ENCODE measurements around the gene CDKAL1.
"Not testable (repeated sequence)": the region's sequence is repeated elsewhere in the genome, so short reads cannot be mapped to it uniquely, and the experiment has no call there.

The CDKAL1 gene

DNA sequence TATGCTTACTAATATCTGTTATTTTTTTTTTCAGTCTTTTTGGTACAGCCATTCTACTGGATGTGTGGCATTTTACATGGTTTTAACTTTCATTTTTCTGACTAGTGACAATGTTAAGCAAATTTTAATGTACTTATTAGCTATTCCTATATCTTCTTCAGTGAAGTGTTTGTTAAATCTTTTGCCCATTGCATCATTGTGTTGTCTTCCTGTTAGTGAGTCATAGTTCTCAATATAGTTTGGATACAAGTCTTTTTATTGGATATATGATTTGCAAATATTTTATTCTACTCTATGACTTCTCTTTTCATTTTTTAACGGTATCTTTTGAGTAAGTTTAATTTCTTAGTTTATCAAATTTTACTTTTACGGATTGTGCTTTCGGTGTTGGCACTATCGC lies 519.4 kb downstream of the CDKAL1 start:
- Histone ChIP-seq H3K9ac (ENCODE audit: insufficient read length, low read depth) (no peak overlapping the region), H3K4me1 (ENCODE audit: insufficient read depth, insufficient read length) (no peaks in the 10 kb centered on the region), H3K27me3 (ENCODE audit: insufficient read depth, insufficient read length) (no peaks in the 10 kb centered on the region), H3K9me3 (ENCODE audit: insufficient read depth, low read length) (no peaks in the 10 kb centered on the region), H3K36me3 (ENCODE audit: insufficient read depth, insufficient read length, low read length) (no peaks in the 10 kb centered on the region), H3K4me3 (ENCODE audit: insufficient read length, low read depth) (no peak overlapping the region)
- TF ChIP-seq YY1 (IDR thresholded peaks at IDR 0.05; ENCODE audit: insufficient read depth, insufficient read length): no peak
- TF ChIP-seq ZNF274 (IDR thresholded peaks at IDR 0.05; ENCODE audit: low read depth, low read length): no peak
- no peak for TF ChIP-seq SUZ12 (IDR thresholded peaks at IDR 0.05; ENCODE audit: extremely low read depth, insufficient read depth, insufficient read length)
- DNase-seq (ENCODE audit: low read depth, low spot score): no peak

DNA sequence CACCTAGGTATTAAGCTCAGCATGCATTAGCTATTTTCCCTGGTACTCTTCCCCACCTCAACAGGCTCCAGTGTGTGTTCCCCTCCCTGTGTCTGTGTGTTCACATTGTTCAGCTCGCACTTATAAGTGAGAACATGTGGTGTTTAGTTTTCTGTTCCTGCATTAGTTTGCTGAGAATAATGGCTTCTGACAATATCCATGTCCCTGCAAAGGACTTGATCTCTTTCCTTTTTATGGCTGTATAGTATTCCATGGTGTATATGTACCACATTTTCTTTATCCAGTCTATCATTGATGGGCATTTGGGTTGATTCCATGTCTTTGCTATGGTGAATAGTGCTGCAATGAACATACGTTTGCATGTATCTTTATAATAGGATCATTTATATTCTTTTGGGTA lies 521.2 kb downstream of the CDKAL1 start:
- H3K27me3 ChIP-seq (ENCODE audit: insufficient read depth, insufficient read length); H3K9ac ChIP-seq (ENCODE audit: insufficient read length, low read depth): not testable (repeated sequence)

DNA sequence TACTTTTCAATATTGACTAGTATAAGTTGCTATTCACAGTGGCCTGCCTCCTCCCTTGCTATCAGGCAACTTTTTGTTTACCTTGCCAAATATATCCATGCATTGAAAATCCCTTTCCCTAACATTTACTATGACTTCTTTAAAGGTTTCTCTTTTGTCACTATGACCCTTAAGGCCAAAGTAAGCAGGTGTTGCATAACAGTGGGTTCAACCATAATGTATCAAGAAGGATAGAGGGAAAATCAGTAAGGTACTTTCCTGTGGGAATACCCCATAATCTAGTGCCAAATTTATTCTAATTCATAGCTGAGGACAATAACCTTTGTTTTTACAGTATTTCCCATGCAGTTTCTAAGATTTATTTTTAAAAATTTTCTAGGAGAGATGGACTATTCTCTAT lies 527.6 kb downstream of the CDKAL1 start:
- H3K36me3 ChIP-seq (ENCODE audit: insufficient read depth, insufficient read length, low read length): no peaks in the 10 kb centered on the region
- no peaks in the 10 kb centered on the region; the same call in 1 of the 2 replicates for H3K9me3 ChIP-seq (ENCODE audit: insufficient read depth, low read length)
- no peaks in the 10 kb centered on the region for H3K27me3 ChIP-seq (ENCODE audit: insufficient read depth, insufficient read length)
- DNase-seq (ENCODE audit: low read depth, low spot score): no peak
- H3K4me3 ChIP-seq (ENCODE audit: insufficient read length, low read depth): no peak overlapping the region
- H3K4me1 ChIP-seq (ENCODE audit: insufficient read depth, insufficient read length): no peaks in the 10 kb centered on the region
- H3K9ac ChIP-seq (ENCODE audit: insufficient read length, low read depth): no peak overlapping the region
- TF ChIP-seq ZNF274 (IDR thresholded peaks at IDR 0.05; ENCODE audit: low read depth, low read length): no peak
- no peak for TF ChIP-seq SUZ12 (IDR thresholded peaks at IDR 0.05; ENCODE audit: extremely low read depth, insufficient read depth, insufficient read length)
- no peak for TF ChIP-seq YY1 (IDR thresholded peaks at IDR 0.05; ENCODE audit: insufficient read depth, insufficient read length)

More for the DNA sequence above, 521.2 kb downstream of the CDKAL1 start:
- not testable (repeated sequence) for H3K4me1 ChIP-seq (ENCODE audit: insufficient read depth, insufficient read length); H3K9me3 ChIP-seq (ENCODE audit: insufficient read depth, low read length); H3K36me3 ChIP-seq (ENCODE audit: insufficient read depth, insufficient read length, low read length); H3K4me3 ChIP-seq (ENCODE audit: insufficient read length, low read depth); DNase-seq (ENCODE audit: low read depth, low spot score)

DNA sequence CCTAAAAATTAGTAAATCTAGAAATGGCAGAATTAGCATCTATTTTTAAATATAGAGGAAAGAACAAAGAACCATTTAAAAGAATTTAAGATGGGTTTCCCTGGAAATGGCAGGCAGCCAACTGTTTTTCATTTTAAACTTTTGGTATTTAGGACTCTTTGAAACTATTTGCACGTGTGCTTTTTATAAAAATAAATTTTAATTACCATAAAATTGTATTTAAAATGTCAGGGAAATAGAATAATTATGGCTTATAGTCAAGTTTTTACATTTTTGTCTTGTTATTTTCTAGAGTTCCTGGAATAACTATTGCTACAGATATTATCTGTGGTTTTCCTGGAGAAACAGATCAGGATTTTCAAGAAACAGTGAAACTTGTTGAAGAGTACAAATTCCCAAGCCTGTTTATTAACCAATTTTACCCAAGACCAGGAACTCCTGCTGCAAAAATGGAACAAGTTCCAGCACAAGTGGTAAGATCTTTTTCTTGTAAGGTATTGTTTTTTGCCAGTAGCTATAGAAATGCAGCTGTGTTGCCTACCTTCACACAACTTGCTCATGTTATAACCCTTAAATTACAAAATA lies 530.6 kb downstream of the CDKAL1 start:
- Histone ChIP-seq H3K36me3 (ENCODE audit: insufficient read depth, insufficient read length, low read length) (no peaks in the 10 kb centered on the region), H3K4me1 (ENCODE audit: insufficient read depth, insufficient read length) (no peaks in the 10 kb centered on the region), H3K4me3 (ENCODE audit: insufficient read length, low read depth) (no peak overlapping the region), H3K27me3 (ENCODE audit: insufficient read depth, insufficient read length) (no peaks in the 10 kb centered on the region), H3K9ac (ENCODE audit: insufficient read length, low read depth) (no peak overlapping the region), H3K9me3 (ENCODE audit: insufficient read depth, low read length) (no peaks in the 10 kb centered on the region)
- DNase-seq (ENCODE audit: low read depth, low spot score): no peak
- no peak for TF ChIP-seq ZNF274 (IDR thresholded peaks at IDR 0.05; ENCODE audit: low read depth, low read length)

DNA sequence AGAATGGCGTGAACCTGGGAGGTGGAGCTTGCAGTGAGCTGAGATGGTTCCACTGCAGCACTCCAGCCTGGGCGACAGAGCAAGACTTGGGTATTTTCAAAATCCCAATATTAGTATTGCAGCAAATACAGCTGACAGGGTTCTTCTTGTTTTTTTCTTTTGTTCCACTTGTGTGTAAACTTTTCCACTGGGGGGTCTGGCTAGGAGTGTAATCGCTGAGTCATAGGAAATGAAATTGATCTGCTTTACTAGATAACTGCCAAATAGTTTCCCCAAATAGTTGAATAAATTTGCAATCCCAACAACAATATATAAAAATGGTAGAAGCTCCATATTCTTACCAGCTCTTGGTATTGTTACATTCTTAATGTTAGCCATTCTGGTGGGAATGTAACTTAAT lies 533.3 kb downstream of the CDKAL1 start:
- TF ChIP-seq SUZ12 (IDR thresholded peaks at IDR 0.05; ENCODE audit: extremely low read depth, insufficient read depth, insufficient read length) (no peak), YY1 (IDR thresholded peaks at IDR 0.05; ENCODE audit: insufficient read depth, insufficient read length) (no peak), ZNF274 (IDR thresholded peaks at IDR 0.05; ENCODE audit: low read depth, low read length) (no peak)
- Histone ChIP-seq H3K9ac (ENCODE audit: insufficient read length, low read depth) (no peak overlapping the region), H3K9me3 (ENCODE audit: insufficient read depth, low read length) (no peaks in the 10 kb centered on the region), H3K36me3 (ENCODE audit: insufficient read depth, insufficient read length, low read length) (no peaks in the 10 kb centered on the region), H3K4me1 (ENCODE audit: insufficient read depth, insufficient read length) (no peaks in the 10 kb centered on the region), H3K4me3 (ENCODE audit: insufficient read length, low read depth) (no peak overlapping the region), H3K27me3 (ENCODE audit: insufficient read depth, insufficient read length) (no peaks in the 10 kb centered on the region)
- no peak for DNase-seq (ENCODE audit: low read depth, low spot score)

DNA sequence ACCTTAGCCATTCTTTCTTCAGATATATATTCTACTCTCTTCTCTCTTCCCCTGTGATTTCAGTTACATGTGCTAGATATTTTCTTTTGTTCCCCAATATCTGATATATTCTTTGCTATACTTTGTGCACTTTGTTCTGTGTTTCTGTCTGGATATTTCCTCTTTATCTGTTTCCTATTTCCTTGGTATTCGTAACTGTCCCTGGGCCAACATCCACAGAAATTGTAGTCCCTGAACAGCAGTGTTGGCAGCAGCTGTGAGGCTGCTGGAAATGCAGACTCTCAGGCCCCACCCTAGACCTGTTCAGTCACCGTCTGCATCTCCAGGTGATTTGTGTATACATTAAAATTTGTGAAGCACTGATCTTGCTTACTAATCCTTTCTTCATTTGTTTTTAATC lies 536.4 kb downstream of the CDKAL1 start:
- Histone ChIP-seq H3K27me3 (ENCODE audit: insufficient read depth, insufficient read length) (no peaks in the 10 kb centered on the region), H3K9ac (ENCODE audit: insufficient read length, low read depth) (no peak overlapping the region), H3K36me3 (ENCODE audit: insufficient read depth, insufficient read length, low read length) (no peaks in the 10 kb centered on the region), H3K9me3 (ENCODE audit: insufficient read depth, low read length) (peaks cover 12% of the 10 kb centered on the region), H3K4me3 (ENCODE audit: insufficient read length, low read depth) (no peak overlapping the region), H3K4me1 (ENCODE audit: insufficient read depth, insufficient read length) (no peaks in the 10 kb centered on the region)
- TF ChIP-seq ZNF274 (IDR thresholded peaks at IDR 0.05; ENCODE audit: low read depth, low read length) (no peak), SUZ12 (IDR thresholded peaks at IDR 0.05; ENCODE audit: extremely low read depth, insufficient read depth, insufficient read length) (no peak), YY1 (IDR thresholded peaks at IDR 0.05; ENCODE audit: insufficient read depth, insufficient read length) (no peak)
- no peak for DNase-seq (ENCODE audit: low read depth, low spot score)

DNA sequence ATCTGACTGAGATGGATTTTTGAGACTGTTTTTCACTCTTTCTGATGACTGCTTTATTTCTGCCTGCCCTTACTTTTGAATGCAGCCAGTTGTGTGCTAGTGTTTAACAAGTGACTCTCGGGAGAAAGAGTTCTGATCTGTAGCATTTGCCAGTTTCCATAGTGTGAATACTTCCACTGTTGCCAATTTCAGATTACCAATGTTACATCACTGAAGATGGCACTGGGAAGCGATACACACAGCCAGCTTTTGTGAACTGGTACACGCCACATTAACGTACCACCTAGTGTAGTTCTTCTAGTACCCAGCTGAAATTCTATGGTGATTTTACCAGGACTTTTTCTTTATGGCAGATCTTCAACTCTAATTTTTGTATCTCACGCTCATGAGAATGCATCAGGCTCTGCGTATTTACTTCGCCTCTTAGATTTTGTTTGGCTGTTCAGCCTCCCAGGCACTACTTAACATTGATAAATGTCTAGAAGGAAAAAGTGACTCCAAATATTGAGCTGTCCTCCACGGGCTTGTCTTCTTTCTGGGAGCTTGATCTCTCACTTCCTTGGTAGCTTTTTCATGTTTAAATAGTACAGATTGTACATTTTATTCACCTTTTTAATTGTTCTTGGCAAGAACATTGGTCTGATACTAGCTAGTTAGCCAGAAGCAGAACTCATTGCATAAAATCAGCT lies 537.7 kb downstream of the CDKAL1 start:
- Histone ChIP-seq H3K4me3 (ENCODE audit: insufficient read length, low read depth) (no peak overlapping the region), H3K9ac (ENCODE audit: insufficient read length, low read depth) (no peak overlapping the region), H3K9me3 (ENCODE audit: insufficient read depth, low read length) (peaks cover 12% of the 10 kb centered on the region), H3K36me3 (ENCODE audit: insufficient read depth, insufficient read length, low read length) (no peaks in the 10 kb centered on the region), H3K27me3 (ENCODE audit: insufficient read depth, insufficient read length) (no peaks in the 10 kb centered on the region), H3K4me1 (ENCODE audit: insufficient read depth, insufficient read length) (no peaks in the 10 kb centered on the region)
- DNase-seq (ENCODE audit: low read depth, low spot score): no peak
- TF ChIP-seq SUZ12 (IDR thresholded peaks at IDR 0.05; ENCODE audit: extremely low read depth, insufficient read depth, insufficient read length) (no peak), ZNF274 (IDR thresholded peaks at IDR 0.05; ENCODE audit: low read depth, low read length) (no peak), YY1 (IDR thresholded peaks at IDR 0.05; ENCODE audit: insufficient read depth, insufficient read length) (no peak)
